Small intestine (tissue), 16 donors: Measurements from ENCODE around the gene TYRO3. TPM values are rescaled to one million over a fixed set of nuclear protein-coding genes. Genes with fewer than 3 reads are reported as not detected.

ENCODE experiments used
- DNase-seq, 2 donors: peaks; one replicate each; pipeline versions ENCODE4 v3.0.0 to v3.0.0-alpha.2; 2013
- FAIRE-seq: peaks from 2 replicates; lab custom pipeline; 2012; peaks lifted over from hg19 to GRCh38; lab: Jason Lieb, UNC
- H3K27ac ChIP-seq, 3 donors: one replicate each; pipeline ENCODE4 v1.5.1; 2013; ENCODE audit warnings: low read length in 2 of 3, mild to moderate bottlenecking in 2 of 3, control low read depth in 1 of 3, inconsistent platforms in 1 of 3, low read depth in 1 of 3, moderate library complexity in 1 of 3
- H3K27me3 ChIP-seq, 3 donors: one replicate each; pipeline ENCODE4 v1.6.1; 2013; ENCODE audit warnings: low read length in 3 of 3, inconsistent platforms in 1 of 3; ENCODE audit not compliant: control insufficient read depth in 3 of 3, insufficient read depth in 3 of 3
- H3K36me3 ChIP-seq, 3 donors: one replicate each; pipeline ENCODE4 v1.6.1; 2013; ENCODE audit warnings: low read length in 3 of 3, inconsistent platforms in 1 of 3, low read depth in 1 of 3, mild to moderate bottlenecking in 1 of 3, moderate library complexity in 1 of 3; ENCODE audit not compliant: control insufficient read depth in 3 of 3, insufficient read depth in 2 of 3
- H3K4me1 ChIP-seq, 3 donors: one replicate each; pipeline ENCODE4 v1.6.1; 2013; ENCODE audit warnings: low read length in 2 of 3, inconsistent platforms in 1 of 3, low read depth in 1 of 3, mild to moderate bottlenecking in 1 of 3, moderate library complexity in 1 of 3; ENCODE audit not compliant: control insufficient read depth in 3 of 3, insufficient read depth in 2 of 3
- H3K4me3 ChIP-seq, 3 donors: one replicate each; pipeline ENCODE4 v1.5.1; 2013; ENCODE audit warnings: low read length in 3 of 3, control low read depth in 1 of 3, inconsistent platforms in 1 of 3, low read depth in 1 of 3, mild to moderate bottlenecking in 1 of 3, moderate library complexity in 1 of 3
- H3K9me3 ChIP-seq, 2 donors: one replicate each; pipeline ENCODE4 v1.6.1; 2013; ENCODE audit warnings: low read depth in 1 of 2, low read length in 1 of 2; ENCODE audit not compliant: control insufficient read depth in 2 of 2, insufficient read depth in 1 of 2
- WGBS, 3 donors: extraction: QIAGEN DNeasy Blood & Tissue Kit; methylation state at CpG; one replicate each; pipeline ENCODE4 v1.1.7; 2013; 5-methylcytosine and 5-hydroxymethylcytosine counted together
- long read RNA-seq, 10 donors: transcript quantifications; one replicate each; lab custom pipeline, GENCODE V29; 2026
- polyA plus RNA-seq, 4 donors: library from polyadenylated mRNA; stranded (reverse) in 3 of 4; unstranded in 1 of 4; fragments of 200-250 nt in 3 of 4; fragments of 120-200 nt in 1 of 4; gene quantifications; one replicate each; pipeline versions ENCODE4 v1.2.1 to v1.2.3, GENCODE V29; 2013
- donor health status: healthy with polysubstance abuse.
- donor health status: control.
- donor health status: control.
- donor health status: Bipolar disorder and iron deficiency.
- donor health status: healthy.

TYRO3 gene
- polyA plus RNA-seq: 10 to 100 TPM in 1 of 4 donors, 1 to 10 TPM in 3; 2.7 to 57.9 (median 6.5) TPM
- long read RNA-seq, donor 1: 0 reads
- long read RNA-seq, donor 2, full-length matches to known transcripts: 3 of 3 reads
- long read RNA-seq, donor 2, partial matches to known transcripts: 0 of 3 reads
- long read RNA-seq, donor 2, other reads (novel, unspliced or antisense): 0 of 3 reads
- long read RNA-seq, donor 3, full-length matches to known transcripts: 8 of 8 reads
- long read RNA-seq, donor 3, partial matches to known transcripts: 0 of 8 reads
- long read RNA-seq, donor 3, other reads (novel, unspliced or antisense): 0 of 8 reads
- long read RNA-seq, donor 4: 0 reads
- long read RNA-seq, donor 5, transcript TYRO3-209 (1 exons, 2,004 nt): major isoform, 9 of 9 reads
- long read RNA-seq, donor 5, partial matches to known transcripts: 0 of 9 reads
- long read RNA-seq, donor 5, other reads (novel, unspliced or antisense): 0 of 9 reads
- long read RNA-seq, donor 6, full-length matches to known transcripts: 7 of 7 reads
- long read RNA-seq, donor 6, partial matches to known transcripts: 0 of 7 reads
- long read RNA-seq, donor 6, other reads (novel, unspliced or antisense): 0 of 7 reads
- long read RNA-seq, donor 7, full-length matches to known transcripts: 4 of 4 reads
- long read RNA-seq, donor 7, partial matches to known transcripts: 0 of 4 reads
- long read RNA-seq, donor 7, other reads (novel, unspliced or antisense): 0 of 4 reads
- long read RNA-seq, donor 8: 0 reads
- long read RNA-seq, donor 9, partial matches to known transcripts: 0 of 3 reads
- long read RNA-seq, donor 9, other reads (novel, unspliced or antisense): 0 of 3 reads
- long read RNA-seq, donor 10, full-length matches to known transcripts: 29 of 29 reads
- long read RNA-seq, donor 10, partial matches to known transcripts: 0 of 29 reads
- long read RNA-seq, donor 10, other reads (novel, unspliced or antisense): 0 of 29 reads

GRCh38 chr15:41558400-41559238, at the start of gene TYRO3:
Gene TYRO3 (plus strand): TSS chr15:41559212. CDS start chr15:41559258, 46 bp downstream.
- peak within 1 kb of the TSS in 2 of 3 donors; percentile 24 to 28 for H3K27ac ChIP-seq
- peak within 1 kb of the TSS; percentile 50 to 81 (median 75) for H3K4me3 ChIP-seq
- peaks cover 0 to 26% (median 0%) of the 10 kb centered on the region in 3 donors for H3K36me3 ChIP-seq
- H3K9me3 ChIP-seq: no peaks in the 10 kb centered on the region
- DNase-seq (peak; percentile 63 to 90), FAIRE-seq (no peak)
- 2 to 3% (median 2%) methylated on average over 12 to 81 of the region's 81 CpGs for WGBS, 3 donors
- no peaks in the 10 kb centered on the region for H3K27me3 ChIP-seq
- peaks cover 0 to 51% (median 6%) of the 10 kb centered on the region in 3 donors for H3K4me1 ChIP-seq

- Histone ChIP-seq H3K9me3 (no peaks in the 10 kb centered on the region), H3K4me1 (peaks cover 5 to 18% (median 8%) of the 10 kb centered on the region in 3 donors), H3K27ac (peak overlapping the region in 1 of 3 donors; percentile 83), H3K4me3 (peak overlapping the region in 1 of 3 donors; percentile 78), H3K27me3 (peaks cover 0 to 25% (median 0%) of the 10 kb centered on the region in 3 donors), H3K36me3 (peaks cover 0 to 17% (median 0%) of the 10 kb centered on the region in 3 donors)
- no peak for DNase-seq
- WGBS, 3 donors: 32 to 69% (median 56%) methylated on average over 7 of the region's 7 CpGs
- FAIRE-seq: no peak
Measured at GRCh38 chr15:41510728-41511127, 48.3 kb upstream of the TYRO3 start.

DNA sequence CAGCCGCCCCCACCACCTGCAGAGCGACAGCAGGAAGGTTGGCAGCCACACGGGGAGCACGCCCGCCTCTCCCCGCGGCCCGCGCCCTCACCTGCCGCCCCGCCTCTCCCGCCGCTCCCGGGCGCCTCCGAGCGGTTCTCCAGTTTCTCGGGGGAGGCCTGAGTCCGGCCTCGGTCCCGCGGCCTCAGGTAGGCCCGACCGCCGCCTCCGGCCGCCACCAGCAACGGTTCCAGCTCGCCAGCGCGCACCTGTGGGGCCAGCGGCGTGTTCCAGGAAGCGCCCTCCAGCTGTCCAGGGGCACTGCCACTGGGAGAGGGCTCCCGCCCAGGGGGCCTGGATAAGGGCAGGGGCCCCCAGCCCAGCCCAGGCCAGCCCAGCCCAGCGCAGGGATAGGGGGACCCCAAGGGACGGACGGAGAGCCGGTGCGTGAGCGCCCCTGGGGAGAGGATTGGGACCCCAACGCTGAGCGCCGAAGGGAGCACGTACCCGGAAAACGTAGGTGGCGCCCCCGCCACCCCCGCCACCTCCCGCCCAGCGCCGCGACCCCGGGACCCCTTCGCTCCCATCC, 47.6 kb upstream of the TYRO3 start:
- Histone ChIP-seq H3K27me3 (peaks cover 0 to 25% (median 0%) of the 10 kb centered on the region in 3 donors), H3K4me3 (peak overlapping the region in 2 of 3 donors; percentile 55 to 78), H3K36me3 (peaks cover 0 to 13% (median 0%) of the 10 kb centered on the region in 3 donors), H3K4me1 (peaks cover 5 to 18% (median 8%) of the 10 kb centered on the region in 3 donors), H3K27ac (peak overlapping the region in 2 of 3 donors; percentile 69 to 83), H3K9me3 (no peaks in the 10 kb centered on the region)
- 2 to 6% (median 6%) methylated on average over 36 to 56 of the region's 56 CpGs for WGBS, 3 donors
- DNase-seq (peak; percentile 64 to 71), FAIRE-seq (no peak)

- WGBS, 3 donors: 1 to 3% (median 2%) methylated on average over 40 to 49 of the region's 49 CpGs
- H3K27ac ChIP-seq: peak overlapping the region in 2 of 3 donors; percentile 8 to 83
- H3K36me3 ChIP-seq: peaks cover 0 to 13% (median 0%) of the 10 kb centered on the region in 3 donors
- peaks cover 0 to 25% (median 0%) of the 10 kb centered on the region in 3 donors for H3K27me3 ChIP-seq
- peak overlapping the region; percentile 12 to 78 (median 55) for H3K4me3 ChIP-seq
- DNase-seq (peak; percentile 32 to 70), FAIRE-seq (no peak)
- peaks cover 5 to 18% (median 8%) of the 10 kb centered on the region in 3 donors for H3K4me1 ChIP-seq
- no peaks in the 10 kb centered on the region for H3K9me3 ChIP-seq
Measured at GRCh38 chr15:41511899-41512369, 47.1 kb upstream of the TYRO3 start.

GRCh38 chr15:41512512-41512939, 46.5 kb upstream of the TYRO3 start:
- DNase-seq (peak; percentile 53 to 70), FAIRE-seq (no peak)
- WGBS, 3 donors: 3 to 7% (median 7%) methylated on average over 32 to 33 of the region's 33 CpGs

GRCh38 chr15:41512940-41513505, 46.0 kb upstream of the TYRO3 start:
- peaks cover 0 to 25% (median 0%) of the 10 kb centered on the region in 3 donors for H3K27me3 ChIP-seq
- H3K36me3 ChIP-seq: peaks cover 0 to 15% (median 0%) of the 10 kb centered on the region in 3 donors
- peak; percentile 55 to 62 for DNase-seq
- FAIRE-seq: no peak
- H3K27ac ChIP-seq: peak overlapping the region in 2 of 3 donors; percentile 48 to 83
- no peaks in the 10 kb centered on the region for H3K9me3 ChIP-seq
- WGBS, 3 donors: 1 to 4% (median 1%) methylated on average over 38 to 40 of the region's 40 CpGs
- H3K4me1 ChIP-seq: peaks cover 0 to 18% (median 8%) of the 10 kb centered on the region in 3 donors
- H3K4me3 ChIP-seq: peak overlapping the region in 2 of 3 donors; percentile 55 to 78

More at GRCh38 chr15:41512512-41512939, 46.5 kb upstream of the TYRO3 start:
- H3K27ac ChIP-seq: peak overlapping the region in 2 of 3 donors; percentile 9 to 83
- peaks cover 0 to 14% (median 0%) of the 10 kb centered on the region in 3 donors for H3K36me3 ChIP-seq
- H3K4me3 ChIP-seq: peak overlapping the region in 2 of 3 donors; percentile 55 to 78
- H3K9me3 ChIP-seq: no peaks in the 10 kb centered on the region
- H3K4me1 ChIP-seq: peaks cover 0 to 18% (median 8%) of the 10 kb centered on the region in 3 donors
- peaks cover 0 to 25% (median 0%) of the 10 kb centered on the region in 3 donors for H3K27me3 ChIP-seq
